ENCODE measurements around the gene TMEM41A.

GRCh38 chr3:185528532-185528931, 29.7 kb upstream of the TMEM41A start:
- TF ChIP-seq, protein P1, sequence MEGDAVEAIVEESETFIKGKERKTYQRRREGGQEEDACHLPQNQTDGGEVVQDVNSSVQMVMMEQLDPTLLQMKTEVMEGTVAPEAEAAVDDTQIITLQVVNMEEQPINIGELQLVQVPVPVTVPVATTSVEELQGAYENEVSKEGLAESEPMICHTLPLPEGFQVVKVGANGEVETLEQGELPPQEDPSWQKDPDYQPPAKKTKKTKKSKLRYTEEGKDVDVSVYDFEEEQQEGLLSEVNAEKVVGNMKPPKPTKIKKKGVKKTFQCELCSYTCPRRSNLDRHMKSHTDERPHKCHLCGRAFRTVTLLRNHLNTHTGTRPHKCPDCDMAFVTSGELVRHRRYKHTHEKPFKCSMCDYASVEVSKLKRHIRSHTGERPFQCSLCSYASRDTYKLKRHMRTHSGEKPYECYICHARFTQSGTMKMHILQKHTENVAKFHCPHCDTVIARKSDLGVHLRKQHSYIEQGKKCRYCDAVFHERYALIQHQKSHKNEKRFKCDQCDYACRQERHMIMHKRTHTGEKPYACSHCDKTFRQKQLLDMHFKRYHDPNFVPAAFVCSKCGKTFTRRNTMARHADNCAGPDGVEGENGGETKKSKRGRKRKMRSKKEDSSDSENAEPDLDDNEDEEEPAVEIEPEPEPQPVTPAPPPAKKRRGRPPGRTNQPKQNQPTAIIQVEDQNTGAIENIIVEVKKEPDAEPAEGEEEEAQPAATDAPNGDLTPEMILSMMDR (conservative IDR thresholded peaks at IDR 0.05), result no peak
- TF ChIP-seq ZFX (IDR thresholded peaks at IDR 0.05), result no peak
